Sigmoid colon (tissue), 4 donors: ENCODE results near the gene GREB1.

Source experiments
- POLR2A ChIP-seq, 2 donors: fragments of 450-650 bp; IDR thresholded peaks; one replicate each; pipeline ENCODE4 v1.6.1; 2016; ENCODE audit warnings: antibody characterized with exemption in 2 of 2, mild to moderate bottlenecking in 2 of 2, moderate library complexity in 2 of 2
- POLR2AphosphoS5 ChIP-seq, 4 donors: sonication (generic); formaldehyde crosslinking; IDR thresholded peaks; one replicate each; pipeline ENCODE4 v1.6.1; 2017; ENCODE audit warnings: antibody characterized with exemption in 4 of 4
- TF ChIP-seq, protein P1 (sequence below), 4 experiments: fragments of 450-650 bp in 3 of 4; fragments of 200-600 bp in 1 of 4; IDR thresholded peaks; one replicate each; pipeline ENCODE4 v1.5.1; 2016 to 2019; ENCODE audit warnings: antibody characterized with exemption in 4 of 4, mild to moderate bottlenecking in 3 of 4, moderate library complexity in 2 of 4

DNA sequence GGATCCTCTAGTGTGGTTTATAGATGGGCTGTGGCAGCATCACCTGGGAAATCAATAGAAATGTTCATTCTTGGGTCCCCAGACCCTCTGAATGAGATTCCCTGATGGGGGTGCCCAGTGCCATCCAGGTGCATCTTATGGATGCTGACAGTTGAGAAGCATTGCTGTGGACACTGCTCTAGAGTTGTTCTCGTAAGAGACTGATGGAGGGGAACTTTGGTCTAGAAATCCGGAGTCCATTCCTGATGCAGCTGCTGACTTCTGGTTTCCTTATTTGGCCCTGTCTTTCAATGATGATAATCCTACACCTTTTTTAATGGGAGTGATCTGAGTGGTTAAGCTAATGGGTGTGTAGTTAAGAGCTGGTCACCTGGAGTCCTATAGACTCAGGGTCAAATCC is 39.5 kb upstream of the GREB1 start:
- TF ChIP-seq POLR2AphosphoS5 (IDR thresholded peaks at IDR 0.05) (no peak), POLR2A (IDR thresholded peaks at IDR 0.05) (no peak)
- TF ChIP-seq, protein P1, sequence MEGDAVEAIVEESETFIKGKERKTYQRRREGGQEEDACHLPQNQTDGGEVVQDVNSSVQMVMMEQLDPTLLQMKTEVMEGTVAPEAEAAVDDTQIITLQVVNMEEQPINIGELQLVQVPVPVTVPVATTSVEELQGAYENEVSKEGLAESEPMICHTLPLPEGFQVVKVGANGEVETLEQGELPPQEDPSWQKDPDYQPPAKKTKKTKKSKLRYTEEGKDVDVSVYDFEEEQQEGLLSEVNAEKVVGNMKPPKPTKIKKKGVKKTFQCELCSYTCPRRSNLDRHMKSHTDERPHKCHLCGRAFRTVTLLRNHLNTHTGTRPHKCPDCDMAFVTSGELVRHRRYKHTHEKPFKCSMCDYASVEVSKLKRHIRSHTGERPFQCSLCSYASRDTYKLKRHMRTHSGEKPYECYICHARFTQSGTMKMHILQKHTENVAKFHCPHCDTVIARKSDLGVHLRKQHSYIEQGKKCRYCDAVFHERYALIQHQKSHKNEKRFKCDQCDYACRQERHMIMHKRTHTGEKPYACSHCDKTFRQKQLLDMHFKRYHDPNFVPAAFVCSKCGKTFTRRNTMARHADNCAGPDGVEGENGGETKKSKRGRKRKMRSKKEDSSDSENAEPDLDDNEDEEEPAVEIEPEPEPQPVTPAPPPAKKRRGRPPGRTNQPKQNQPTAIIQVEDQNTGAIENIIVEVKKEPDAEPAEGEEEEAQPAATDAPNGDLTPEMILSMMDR (IDR thresholded peaks at IDR 0.05), result no peak
